HS-27A (cell line): Measurements from ENCODE around the gene RRAS2.
A peak's percentile ranks its signal among the peaks of the same experiment; 100 is the strongest.

Experiments used
- DNase-seq: peaks from one replicate; pipeline ENCODE4 v3.0.0-alpha.2; 2012; ENCODE audit warnings: low read depth, missing footprints

Gene RRAS2

DNA sequence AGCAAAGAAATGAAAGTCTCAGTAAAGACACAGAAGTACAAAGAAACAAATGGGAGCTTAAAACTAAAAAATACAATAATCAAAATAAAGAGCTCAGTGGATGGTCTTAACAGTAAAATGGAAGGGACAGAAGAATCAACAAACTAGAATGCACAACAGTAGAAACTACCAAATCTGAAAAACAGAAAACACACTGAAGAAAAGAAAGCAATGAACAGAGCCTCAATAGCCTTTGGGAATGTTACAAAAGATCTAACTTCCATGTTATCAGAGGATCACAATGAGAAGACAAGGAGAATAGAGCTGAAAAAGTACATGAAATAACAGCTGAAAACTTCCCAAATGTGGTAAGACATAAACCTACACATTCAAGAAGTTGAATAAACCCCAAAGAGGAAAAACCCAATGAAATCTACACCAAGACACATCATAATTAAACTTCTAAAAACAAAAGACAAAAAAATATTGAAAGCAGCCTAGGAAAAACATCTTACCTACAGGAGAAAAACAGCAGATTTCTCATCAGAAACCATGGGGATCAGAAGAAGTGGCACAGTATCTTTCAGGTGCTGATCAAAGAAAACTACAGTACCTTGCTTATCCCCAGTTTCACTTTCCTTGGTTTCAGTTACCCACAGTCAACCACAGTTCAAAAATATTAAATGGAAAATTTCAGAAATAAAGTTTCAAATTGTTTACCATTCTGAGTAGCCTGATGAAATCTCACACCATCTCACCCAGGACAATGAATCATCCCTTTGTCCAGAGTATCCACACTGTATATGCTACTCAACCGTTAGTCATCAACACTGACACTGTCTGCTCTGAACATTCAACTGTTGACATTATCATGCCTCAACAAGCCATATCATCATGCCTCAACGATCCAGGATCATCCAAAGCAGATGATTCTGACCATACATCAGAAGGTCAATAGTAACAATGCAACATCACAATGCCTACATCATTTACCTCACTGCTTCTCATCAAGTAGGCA lies 22.2 kb downstream of the RRAS2 start:
- peak; percentile 79 for DNase-seq

DNA sequence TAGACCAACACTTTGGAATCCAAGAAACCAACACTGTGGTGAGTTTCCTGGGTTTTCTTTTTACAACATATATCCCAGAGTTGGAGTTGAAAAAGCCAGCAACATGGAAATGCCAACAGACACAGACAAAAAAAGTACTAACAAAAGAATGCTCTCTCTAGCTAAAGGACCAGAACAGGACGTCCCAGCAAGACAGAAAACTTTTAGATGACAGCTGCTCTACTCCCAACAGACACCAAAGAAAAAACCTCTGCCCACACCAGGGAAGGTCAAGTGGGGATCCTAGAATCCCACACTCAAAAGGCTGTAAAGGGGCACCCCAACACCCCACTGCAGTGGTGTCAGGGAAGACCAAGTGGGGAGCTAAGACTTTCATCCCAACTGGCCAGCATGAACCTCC lies 23.3 kb downstream of the RRAS2 start:
- DNase-seq = no peak

DNA sequence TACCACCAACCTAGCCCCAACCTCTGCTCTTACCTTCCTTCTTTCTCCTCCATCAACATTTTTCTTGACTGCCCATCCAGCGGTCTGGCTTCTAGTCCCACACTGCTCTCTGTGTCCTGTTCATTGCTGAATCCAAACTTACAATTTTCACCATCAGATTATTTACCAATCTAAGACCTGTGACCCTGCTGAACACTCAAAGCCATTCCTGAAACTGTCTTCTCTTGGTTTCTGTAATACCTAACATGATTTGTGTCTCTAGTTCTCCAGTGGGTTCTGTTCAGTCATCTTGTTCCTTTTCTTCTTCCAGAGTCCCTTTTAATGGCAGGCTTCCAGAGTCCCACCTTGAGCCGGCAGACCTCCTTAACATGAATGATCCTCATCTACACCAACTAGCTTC lies 24.1 kb downstream of the RRAS2 start:
- DNase-seq = no peak

DNA sequence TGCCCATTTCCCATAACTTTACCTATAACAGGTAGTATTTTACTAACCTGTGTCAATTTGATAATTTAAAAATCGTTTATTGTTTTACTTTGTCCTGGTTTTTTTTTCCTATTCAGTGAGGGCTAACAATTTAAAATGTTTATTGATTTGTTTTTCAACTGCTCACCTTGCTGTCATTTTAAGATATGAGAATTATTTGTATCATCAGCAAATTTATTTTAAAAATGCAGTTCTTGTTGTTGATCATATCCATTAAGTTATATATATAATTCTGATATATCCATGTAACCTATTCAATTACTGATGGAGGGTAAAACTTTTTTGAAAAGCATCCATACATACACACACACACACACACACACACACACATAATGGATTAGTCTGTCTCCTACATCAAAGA lies 24.8 kb downstream of the RRAS2 start:
- no peak for DNase-seq

DNA sequence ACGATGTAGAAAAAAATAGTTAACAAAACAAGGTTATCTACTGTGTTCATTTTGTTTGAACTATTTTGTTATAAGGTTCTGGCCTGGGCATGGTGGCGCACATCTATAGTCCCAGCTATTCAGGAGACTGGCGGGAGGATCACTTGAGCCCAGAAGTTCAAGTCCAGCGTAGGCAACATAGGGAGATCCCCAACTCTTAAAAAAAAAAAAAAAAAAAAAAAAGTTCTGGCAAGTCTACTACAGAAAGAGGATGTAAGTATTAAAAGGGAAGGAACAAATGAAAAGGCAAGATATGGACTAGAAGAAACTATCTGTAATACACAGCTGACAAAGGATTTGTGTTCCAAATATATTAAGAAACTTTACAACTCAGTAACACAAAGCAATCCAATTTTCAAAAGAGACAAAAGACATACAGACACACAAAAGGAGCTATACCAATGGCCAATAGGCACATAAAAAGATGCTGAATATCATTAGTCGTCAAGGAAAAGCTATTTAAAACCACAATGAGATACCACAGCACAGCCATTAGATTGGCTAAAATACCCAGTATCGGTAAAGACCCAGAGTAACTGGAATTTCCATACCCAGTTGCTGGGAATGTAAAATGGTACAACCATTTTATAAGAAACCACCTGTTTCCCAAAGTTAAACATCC lies 27.4 kb downstream of the RRAS2 start:
- no peak for DNase-seq

DNA sequence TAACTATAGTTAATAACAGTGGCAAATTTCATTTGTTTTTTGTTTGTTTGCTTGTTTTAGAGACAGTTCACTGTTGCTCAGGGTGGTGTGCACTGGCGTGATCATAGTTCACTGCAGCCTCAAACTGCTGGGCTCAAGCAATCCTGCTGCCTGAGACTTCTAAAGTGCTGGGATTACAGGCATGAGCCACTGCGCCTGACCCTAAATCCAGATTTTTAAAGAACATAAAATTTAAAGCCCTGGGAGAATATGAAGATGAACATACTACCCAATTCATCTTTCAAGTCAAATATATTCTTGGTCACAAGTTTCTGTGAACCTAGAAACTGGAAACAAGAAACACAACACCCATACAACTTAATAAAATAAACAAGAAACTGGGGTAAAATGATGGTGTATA lies 28.1 kb downstream of the RRAS2 start:
- DNase-seq = no peak

DNA sequence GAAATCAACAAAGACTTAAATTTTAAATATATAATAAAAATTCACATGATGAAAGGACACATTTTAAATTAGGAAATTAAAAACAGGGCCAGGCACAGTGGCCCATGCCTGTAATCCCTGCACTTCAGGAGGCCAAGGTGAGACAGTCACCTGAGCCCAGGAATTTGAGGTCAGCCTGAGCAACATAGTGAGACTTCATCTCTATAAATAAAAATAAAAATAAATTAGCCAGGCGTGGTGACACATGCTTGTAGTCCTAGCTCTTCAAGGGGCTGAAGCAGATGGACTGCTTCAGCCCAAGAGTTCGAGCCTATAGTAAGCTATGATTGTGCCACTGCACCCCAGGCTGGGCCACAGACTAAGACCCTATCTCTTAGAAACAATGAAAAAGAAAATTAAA lies 29.3 kb downstream of the RRAS2 start:
- no peak for DNase-seq

DNA sequence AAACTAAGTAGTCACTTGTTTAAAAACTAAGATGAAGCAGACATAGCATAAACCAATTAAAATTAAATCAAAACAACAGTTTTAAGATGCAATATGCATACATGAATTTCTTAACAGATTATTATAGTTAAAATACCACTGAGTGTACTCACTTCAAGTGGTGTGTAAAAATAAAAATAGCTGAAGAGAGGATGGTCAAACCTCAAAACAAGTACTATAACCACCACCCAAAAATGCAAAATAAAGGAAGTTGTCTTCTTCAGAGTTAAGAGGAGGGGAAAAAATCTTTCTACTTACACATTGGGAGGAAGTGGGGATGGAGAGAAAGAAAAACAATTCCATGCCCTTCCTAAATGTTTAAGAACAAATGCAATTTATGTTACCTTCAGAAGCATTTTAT lies 31.9 kb downstream of the RRAS2 start:
- DNase-seq = no peak

DNA sequence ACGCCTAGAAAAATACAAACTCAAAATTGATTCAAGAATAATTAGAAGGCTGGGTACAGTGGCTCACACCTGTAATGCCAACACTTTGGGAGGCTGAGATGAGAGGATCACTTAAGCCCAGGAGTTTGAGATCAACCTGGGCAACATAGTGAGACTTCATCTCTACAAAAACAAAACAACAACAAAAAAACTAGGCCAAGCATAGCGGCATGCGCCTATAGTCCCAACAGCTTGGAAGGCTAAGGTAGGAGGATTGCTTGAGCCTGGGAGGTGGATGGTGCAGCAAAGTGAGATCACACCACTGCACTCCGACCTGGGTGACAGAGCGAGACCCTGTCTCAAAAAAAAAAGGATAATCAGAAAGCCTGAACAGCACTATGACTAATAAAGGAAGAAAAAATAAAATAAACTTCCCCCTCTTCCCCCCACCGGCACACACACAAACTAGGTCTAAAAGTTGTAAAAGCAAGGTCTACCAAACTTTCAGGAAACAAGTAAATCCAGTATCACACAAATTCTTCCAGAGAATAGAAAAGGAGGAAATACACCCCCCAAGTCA lies 35.8 kb downstream of the RRAS2 start:
- no peak for DNase-seq

DNA sequence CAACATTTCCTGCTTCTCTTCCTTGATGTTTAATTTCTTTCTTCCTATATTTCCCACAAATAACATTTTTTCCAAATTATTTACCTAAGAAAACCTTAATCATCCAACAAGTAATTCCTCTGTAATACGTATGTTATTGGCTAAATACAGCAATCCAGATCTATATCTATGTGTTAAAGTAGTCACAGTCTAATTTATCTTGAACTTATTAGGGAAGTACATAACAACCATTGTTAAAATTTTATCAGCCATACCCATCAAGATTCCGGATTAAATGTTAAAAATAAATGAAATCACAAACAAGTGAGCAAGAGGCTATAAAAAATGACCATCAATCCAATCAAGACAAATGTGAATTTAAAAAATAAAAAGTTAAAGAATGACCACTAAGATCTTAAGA lies 36.5 kb downstream of the RRAS2 start:
- DNase-seq = no peak

DNA sequence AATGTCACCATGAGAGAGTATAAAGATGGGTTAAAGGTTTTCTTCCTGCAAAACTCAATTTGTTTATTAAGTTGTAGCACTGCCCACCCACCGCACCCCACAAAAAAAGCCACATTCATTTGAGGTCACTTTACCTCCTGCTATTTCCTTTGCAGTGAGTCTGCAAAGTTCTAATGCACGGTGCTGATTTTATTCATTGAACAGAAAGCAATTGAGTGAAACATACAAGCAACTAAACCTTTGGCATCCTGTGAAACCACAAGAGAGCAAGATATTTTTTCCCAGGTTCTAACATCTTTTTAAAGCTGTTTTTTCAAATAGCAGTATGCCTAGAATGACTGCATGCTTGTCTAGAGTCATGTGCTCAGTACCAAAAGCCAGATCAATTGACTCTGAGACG lies 39.0 kb downstream of the RRAS2 start:
- DNase-seq = no peak

DNA sequence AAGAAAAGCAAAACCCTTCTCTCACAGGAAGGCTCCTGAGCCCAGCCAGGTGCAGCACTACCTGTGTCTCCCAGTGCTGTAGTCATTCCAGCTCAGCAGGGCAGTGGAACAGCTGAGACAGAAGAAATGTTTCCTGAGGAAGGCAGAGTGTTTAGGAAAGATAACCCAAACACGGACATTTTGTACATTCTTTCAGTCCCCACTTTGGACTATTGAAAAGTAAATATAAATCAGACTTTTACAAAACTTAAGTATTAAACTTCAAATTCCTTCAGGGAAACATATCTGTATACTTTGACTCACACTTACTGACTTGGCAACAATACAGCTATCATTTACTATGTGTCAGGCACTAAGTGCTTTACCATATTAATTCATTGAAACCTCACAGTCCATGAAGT lies 40.4 kb downstream of the RRAS2 start:
- DNase-seq = no peak

DNA sequence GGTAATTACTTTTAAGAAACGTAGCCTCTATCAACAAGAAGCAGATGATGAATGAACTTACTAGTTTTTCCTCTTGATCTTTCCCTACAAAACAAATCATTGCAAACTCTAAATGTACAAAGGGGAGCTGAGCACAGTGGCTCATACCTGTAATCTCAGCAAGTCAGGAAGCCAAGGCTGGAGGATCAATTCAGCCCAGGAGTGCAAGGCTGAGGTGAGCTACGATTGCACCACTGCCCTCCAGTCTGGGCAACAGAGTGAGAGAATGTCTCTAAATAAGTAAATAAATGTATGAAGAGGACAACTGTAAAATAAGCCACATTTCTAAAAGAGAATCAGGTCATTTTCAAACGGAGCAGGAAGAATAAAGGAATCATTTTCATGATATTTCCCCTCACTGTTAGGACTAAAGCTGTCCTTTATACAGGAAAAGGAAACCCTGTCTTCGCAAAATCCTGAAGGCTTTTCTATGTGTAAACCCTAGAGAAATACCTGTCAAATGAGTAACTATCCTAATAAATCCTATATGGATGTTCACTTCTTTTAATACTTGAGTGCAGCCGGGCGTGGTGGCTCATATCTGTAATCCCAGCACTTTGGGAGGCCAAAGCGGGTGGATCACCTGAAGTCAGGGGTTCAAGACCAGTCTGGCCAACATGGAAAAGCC lies 41.2 kb downstream of the RRAS2 start:
- no peak for DNase-seq

DNA sequence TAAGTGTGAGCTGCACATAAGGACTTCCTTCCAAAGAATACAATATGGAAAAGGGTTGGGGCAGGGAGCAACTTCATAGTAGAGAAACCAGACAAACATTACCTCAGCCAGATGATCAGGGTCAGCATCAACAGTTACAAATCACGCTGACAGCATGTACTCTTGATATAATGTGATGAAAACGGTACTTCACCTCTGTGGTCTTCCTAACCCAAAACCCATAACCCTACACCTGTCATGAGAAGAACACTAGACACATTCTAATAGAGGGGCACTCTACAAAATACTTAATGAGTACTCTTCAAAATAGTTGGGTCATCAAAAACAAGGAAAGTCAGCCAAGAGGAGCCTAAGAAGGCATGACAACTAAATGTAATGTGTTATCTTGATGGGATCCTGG lies 43.9 kb downstream of the RRAS2 start:
- no peak for DNase-seq

DNA sequence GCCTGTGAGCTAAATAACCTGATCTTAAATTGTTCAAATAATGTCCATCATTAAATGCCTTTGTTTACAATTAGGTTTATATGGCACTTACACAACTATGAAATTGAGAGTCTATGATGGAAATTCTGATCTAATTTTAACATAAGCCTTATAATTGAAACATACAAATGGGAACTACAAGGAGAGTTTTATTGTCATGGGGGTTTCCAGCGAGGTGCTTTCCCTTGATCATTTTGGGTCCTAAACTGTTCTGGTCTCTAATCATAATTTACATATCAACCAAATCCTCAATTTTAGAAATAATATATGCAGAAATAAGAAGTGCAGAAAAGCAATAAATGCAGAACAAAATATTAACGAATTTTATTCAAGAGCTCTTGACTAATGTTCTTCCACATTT lies 44.9 kb downstream of the RRAS2 start:
- DNase-seq = no peak

DNA sequence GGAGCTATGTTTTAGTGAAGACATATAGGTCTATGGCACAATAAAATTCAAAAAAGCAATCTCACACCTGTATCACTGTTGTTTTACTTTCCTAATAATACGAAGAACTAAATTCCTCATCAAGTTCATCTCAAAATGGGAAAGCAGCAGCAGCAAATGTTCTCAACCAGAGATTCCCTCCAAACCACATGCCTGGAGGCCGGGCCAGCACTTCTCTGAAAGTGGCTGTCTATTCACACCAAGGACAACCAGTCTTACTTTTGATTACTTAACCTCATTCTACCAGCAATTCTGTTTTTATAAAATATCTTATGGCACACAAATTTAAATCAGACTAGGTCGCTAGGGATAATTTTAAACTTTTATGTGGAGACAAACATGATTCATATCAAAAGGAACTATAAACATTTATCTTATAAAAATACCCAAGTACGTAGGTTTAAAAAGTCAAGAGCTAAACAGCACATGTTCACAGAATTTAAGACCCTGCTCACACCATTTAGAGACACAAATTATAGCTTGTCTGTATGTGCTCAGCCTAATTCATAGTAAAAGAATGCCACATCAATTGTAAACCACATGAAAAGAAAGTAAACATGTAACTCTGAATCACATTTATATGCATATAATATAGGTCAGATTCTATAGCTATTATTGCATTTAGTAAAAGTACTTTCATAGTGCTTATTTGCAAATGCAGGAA lies 46.1 kb downstream of the RRAS2 start:
- DNase-seq = no peak

DNA sequence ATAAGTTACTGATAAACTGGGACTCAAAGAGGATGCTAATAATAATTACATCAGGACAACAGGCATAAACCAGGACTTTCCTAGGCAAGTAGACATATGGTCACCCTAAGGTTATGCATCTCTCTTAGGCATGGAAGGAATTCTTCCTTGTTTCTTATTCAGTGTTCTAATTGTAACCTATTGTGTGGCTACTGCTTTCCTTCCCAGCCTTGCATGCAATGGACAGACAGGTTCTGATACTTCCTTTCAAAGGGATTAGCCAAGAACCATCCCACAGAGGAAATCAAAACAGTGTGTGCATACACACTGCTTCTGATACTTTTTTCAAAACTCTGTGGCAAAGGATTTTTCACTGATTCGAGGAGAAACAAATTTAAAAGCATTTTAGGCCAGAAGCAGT lies 48.3 kb downstream of the RRAS2 start:
- no peak for DNase-seq

DNA sequence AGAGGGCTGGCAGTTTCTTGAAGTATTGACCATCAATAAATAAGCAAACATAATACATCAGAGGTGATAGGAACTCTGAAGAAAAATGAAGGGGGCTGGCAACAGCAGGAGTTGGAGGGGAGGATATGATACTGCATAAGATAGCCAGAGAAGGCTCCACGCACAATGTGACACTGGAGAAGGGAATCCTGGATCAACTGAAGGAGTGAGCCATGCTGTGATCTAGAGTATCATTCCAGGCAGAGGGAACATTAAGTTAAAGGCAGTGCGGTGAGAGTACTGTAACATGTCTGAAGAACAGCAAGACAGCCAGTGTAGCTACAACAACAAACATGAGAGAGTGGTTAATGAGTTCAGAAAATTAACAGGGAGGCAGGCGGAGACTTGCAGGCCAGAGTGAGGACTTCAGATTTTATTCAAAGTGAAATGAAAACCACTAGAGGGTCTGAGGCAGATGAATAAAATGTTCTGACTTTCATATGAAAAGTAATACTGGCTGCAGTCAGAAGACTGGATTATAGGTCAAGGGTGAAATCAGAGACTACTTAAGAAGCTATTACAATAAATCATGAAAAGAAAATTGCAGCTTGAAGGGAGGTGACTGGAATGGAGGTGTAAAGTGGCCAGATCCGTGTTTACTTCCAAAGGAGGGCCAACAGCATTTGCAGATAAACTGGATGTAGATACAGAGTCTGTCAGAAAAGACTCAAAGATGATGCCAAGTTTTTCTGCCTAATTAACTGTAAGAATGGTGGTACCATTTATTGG lies 49.4 kb downstream of the RRAS2 start:
- no peak for DNase-seq

DNA sequence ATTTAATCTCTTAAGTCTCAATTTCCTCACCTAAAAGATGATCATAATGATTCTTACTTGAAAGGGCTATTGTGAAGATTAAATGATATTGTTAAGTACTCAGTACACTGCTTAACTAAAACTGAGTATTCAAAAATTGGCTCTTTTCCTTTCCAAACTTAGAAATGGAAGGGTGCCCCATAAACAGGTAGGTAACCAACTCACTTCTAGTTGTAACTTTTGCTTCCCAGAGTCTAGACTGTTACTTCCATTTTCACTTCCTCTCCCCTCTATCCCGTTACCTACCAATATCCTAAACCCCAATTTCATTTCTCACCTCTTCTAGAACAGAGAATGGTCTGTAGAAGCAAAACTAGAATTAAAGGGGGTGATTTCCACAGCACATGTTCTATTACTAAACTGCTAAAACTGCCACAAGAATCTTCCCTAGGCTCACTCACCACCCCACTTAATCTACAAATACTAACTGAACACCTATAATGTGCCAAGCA lies 50.0 kb downstream of the RRAS2 start:
- DNase-seq = no peak

DNA sequence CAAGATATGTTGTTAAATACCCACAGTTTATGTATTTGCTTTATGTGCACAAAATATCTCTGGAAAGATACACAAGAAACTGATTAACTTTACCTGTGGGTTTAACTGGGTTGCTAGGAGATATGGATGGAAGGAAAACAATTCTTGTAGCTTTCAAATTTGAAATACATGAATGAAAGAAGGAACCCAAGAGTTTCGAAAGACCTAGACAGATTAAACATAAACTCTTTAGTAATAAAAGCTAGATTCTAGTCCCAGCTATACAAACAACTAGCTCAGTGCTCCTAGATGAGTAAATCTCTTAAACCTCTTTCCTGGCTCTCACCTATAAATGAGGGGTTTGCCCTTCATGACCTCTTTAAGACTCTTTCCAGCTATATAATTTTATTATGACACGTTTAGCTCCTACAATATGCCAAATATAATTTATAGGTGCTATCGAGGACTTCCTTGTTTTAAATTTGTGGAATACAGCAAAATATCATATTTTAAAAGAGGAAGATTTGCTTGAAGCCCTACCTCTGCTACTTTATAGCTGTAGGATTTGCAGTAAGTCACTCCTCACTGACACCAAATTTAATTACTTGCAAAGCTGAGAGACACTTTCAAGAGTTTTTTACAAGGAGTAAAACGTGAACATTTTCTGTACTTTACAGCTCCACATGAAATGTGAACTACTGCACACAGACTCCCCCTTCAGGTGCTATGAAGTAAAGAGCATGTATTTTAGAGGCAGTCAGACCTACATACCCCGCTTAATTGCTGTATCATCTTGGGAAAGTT lies 50.7 kb downstream of the RRAS2 start:
- DNase-seq = no peak
